A204.1 (cell line): ENCODE measurements around the gene ARCN1.

Source experiments
- FAIRE-seq: peaks from 2 replicates; lab custom pipeline; 2012; peaks lifted over from hg19 to GRCh38; lab: Jason Lieb, UNC

ARCN1 gene

GRCh38 chr11:118572061-118572980 is at the start of gene ARCN1:
Gene ARCN1, plus strand, starts transcription at chr11:118572409. Its CDS starts 139 bp downstream, at chr11:118572548.
- FAIRE-seq = no peak

GRCh38 chr11:118522571-118523072 is 49.6 kb upstream of the ARCN1 start:
- FAIRE-seq = no peak

GRCh38 chr11:118524356-118524755 is 47.9 kb upstream of the ARCN1 start:
- FAIRE-seq = no peak

- no peak for FAIRE-seq
Observed at GRCh38 chr11:118524757-118525470, 47.3 kb upstream of the ARCN1 start.

- FAIRE-seq = no peak
Observed at GRCh38 chr11:118526688-118527087, 45.5 kb upstream of the ARCN1 start.

- no peak for FAIRE-seq
Observed at GRCh38 chr11:118527109-118527508, 45.1 kb upstream of the ARCN1 start, which contains the start of gene TTC36. Gene TTC36, plus strand, starts transcription at chr11:118527474. Its CDS starts 21 bp downstream, at chr11:118527495.

- FAIRE-seq = no peak
Observed at GRCh38 chr11:118528511-118528910, 43.7 kb upstream of the ARCN1 start.

GRCh38 chr11:118529584-118530175 is 42.5 kb upstream of the ARCN1 start:
- no peak for FAIRE-seq

- FAIRE-seq = no peak
Observed at GRCh38 chr11:118530180-118530682, 42.0 kb upstream of the ARCN1 start.

- no peak for FAIRE-seq
Observed at GRCh38 chr11:118530683-118531596, 41.3 kb upstream of the ARCN1 start, which contains the start of gene TMEM25. Gene TMEM25, plus strand, starts transcription at chr11:118531192. Its CDS starts 610 bp downstream, at chr11:118531802.

GRCh38 chr11:118531597-118532084 is 40.6 kb upstream of the ARCN1 start:
- no peak for FAIRE-seq

- no peak for FAIRE-seq
Observed at GRCh38 chr11:118532091-118532490, 40.1 kb upstream of the ARCN1 start.

- FAIRE-seq = no peak
Observed at GRCh38 chr11:118532852-118533768, 39.1 kb upstream of the ARCN1 start.

- no peak for FAIRE-seq
Observed at GRCh38 chr11:118533769-118534729, 38.2 kb upstream of the ARCN1 start.

- FAIRE-seq = no peak
Observed at GRCh38 chr11:118535261-118535660, 36.9 kb upstream of the ARCN1 start.

GRCh38 chr11:118536726-118537125 is 35.5 kb upstream of the ARCN1 start:
- FAIRE-seq = no peak

GRCh38 chr11:118537409-118537980 is 34.7 kb upstream of the ARCN1 start:
- no peak for FAIRE-seq

- FAIRE-seq = no peak
Observed at GRCh38 chr11:118544010-118544646, 28.1 kb upstream of the ARCN1 start.
